Loucy (cell line): ENCODE results near the gene TEAD4.

Experiments used
- H2AFZ ChIP-seq: fragments of 200-600 bp; sonication (generic); 2 replicates; pipeline ENCODE4 v1.6.0; 2016; ENCODE audit warnings: antibody characterized with exemption, mild to moderate bottlenecking, low read length, moderate library complexity
- H3F3A ChIP-seq: fragments of 200-600 bp; 2 replicates; pipeline ENCODE4 v1.6.0; 2016; ENCODE audit warnings: antibody characterized with exemption, low read depth, mild to moderate bottlenecking
- H3K27me3 ChIP-seq: fragments of 200-600 bp; sonication (generic); 2 replicates; pipeline ENCODE4 v1.6.1; 2014; ENCODE audit warnings: low read length, mild to moderate bottlenecking; ENCODE audit not compliant: insufficient read depth, poor library complexity, severe bottlenecking
- H3K36me3 ChIP-seq: fragments of 200-600 bp; sonication (generic); 2 replicates; pipeline ENCODE4 v1.6.1; 2016; ENCODE audit warnings: low read length; ENCODE audit not compliant: insufficient read depth
- H3K4me1 ChIP-seq: fragments of 200-600 bp; sonication (generic); 2 replicates; pipeline ENCODE4 v1.5.1; 2014; ENCODE audit warnings: low read length, mild to moderate bottlenecking; ENCODE audit not compliant: insufficient read depth, poor library complexity, severe bottlenecking
- H3K4me2 ChIP-seq: fragments of 200-600 bp; sonication (generic); 2 replicates; pipeline ENCODE4 v1.6.0; 2014; ENCODE audit warnings: antibody characterized with exemption, low read length, low read depth, mild to moderate bottlenecking; ENCODE audit not compliant: poor library complexity, severe bottlenecking
- H3K4me3 ChIP-seq: fragments of 200-600 bp; sonication (generic); 2 replicates; pipeline ENCODE4 v1.5.1; 2014; ENCODE audit warnings: low read length, mild to moderate bottlenecking, mixed read lengths; ENCODE audit not compliant: poor library complexity, severe bottlenecking
- H3K79me2 ChIP-seq: fragments of 200-600 bp; sonication (generic); 2 replicates; pipeline ENCODE4 v1.6.1; 2014; ENCODE audit warnings: low read length; ENCODE audit not compliant: insufficient read depth
- H3K9ac ChIP-seq: fragments of 200-600 bp; sonication (generic); 2 replicates; pipeline ENCODE4 v1.6.0; 2014; ENCODE audit warnings: mild to moderate bottlenecking, low read depth, low read length, moderate library complexity; ENCODE audit not compliant: poor library complexity, severe bottlenecking
- H3K9me2 ChIP-seq: fragments of 200-600 bp; sonication (generic); replicated peaks from 2 replicates; pipeline ENCODE4 v1.6.1; 2016; ENCODE audit warnings: low read depth, low read length, mixed read lengths
- H3K9me3 ChIP-seq: fragments of 200-600 bp; sonication (generic); 2 replicates; pipeline ENCODE4 v1.6.1; 2014; ENCODE audit warnings: mild to moderate bottlenecking, antibody characterized with exemption, low read length, low read depth; ENCODE audit not compliant: insufficient read depth
- H4K20me1 ChIP-seq: fragments of 200-600 bp; sonication (generic); 2 replicates; pipeline ENCODE4 v1.6.0; 2014; ENCODE audit warnings: antibody characterized with exemption, low read length, mild to moderate bottlenecking; ENCODE audit not compliant: insufficient read depth, poor library complexity, severe bottlenecking
- CTCF ChIP-seq: fragments of 200-600 bp; sonication (generic); conservative IDR thresholded peaks from 2 replicates; pipeline ENCODE4 v1.5.1; 2014; ENCODE audit warnings: mild to moderate bottlenecking, antibody characterized with exemption, low read length
- EZH2phosphoT487 ChIP-seq: fragments of 200-600 bp; IDR thresholded peaks from 2 replicates; pipeline ENCODE4 v1.6.1; 2018; ENCODE audit warnings: antibody characterized with exemption, mild to moderate bottlenecking, moderate library complexity, borderline replicate concordance

TEAD4 gene

GRCh38 chr12:2925322-2925995 is 33.7 kb upstream of the TEAD4 start:
- Histone ChIP-seq H3K9ac (no peak overlapping the region), H3K79me2 (no peaks in the 10 kb centered on the region), H3K9me2 (no peaks in the 10 kb centered on the region), H3K9me3 (no peaks in the 10 kb centered on the region), H2AFZ (no peak overlapping the region), H3K4me2 (no peak overlapping the region), H3K4me3 (no peak overlapping the region), H3K4me1 (no peaks in the 10 kb centered on the region), H4K20me1 (no peaks in the 10 kb centered on the region), H3F3A (no peaks in the 10 kb centered on the region), H3K36me3 (peaks cover 7% of the 10 kb centered on the region; the same call in 1 of the 2 replicates), H3K27me3 (no peaks in the 10 kb centered on the region)
- no peak for TF ChIP-seq EZH2phosphoT487
- TF ChIP-seq CTCF: no peak

GRCh38 chr12:2930865-2931264 is 28.3 kb upstream of the TEAD4 start:
- Histone ChIP-seq H3K27me3 (no peaks in the 10 kb centered on the region), H3K9me2 (no peaks in the 10 kb centered on the region), H3K9me3 (no peaks in the 10 kb centered on the region), H3K4me1 (no peaks in the 10 kb centered on the region), H3K4me2 (no peak overlapping the region), H2AFZ (no peak overlapping the region), H3K36me3 (peaks cover 15% of the 10 kb centered on the region; the same call in 1 of the 2 replicates), H3F3A (no peaks in the 10 kb centered on the region), H3K9ac (no peak overlapping the region), H3K4me3 (no peak overlapping the region), H3K79me2 (no peaks in the 10 kb centered on the region), H4K20me1 (no peaks in the 10 kb centered on the region)
- no peak for TF ChIP-seq CTCF
- TF ChIP-seq EZH2phosphoT487: no peak

GRCh38 chr12:2933586-2933985 is 25.6 kb upstream of the TEAD4 start:
- Histone ChIP-seq H3K79me2 (no peaks in the 10 kb centered on the region), H3K4me2 (no peak overlapping the region), H3K9ac (no peak overlapping the region), H3K36me3 (peaks cover 15% of the 10 kb centered on the region; the same call in 1 of the 2 replicates), H2AFZ (no peak overlapping the region), H3K9me2 (no peaks in the 10 kb centered on the region), H3K4me1 (no peaks in the 10 kb centered on the region), H3K9me3 (no peaks in the 10 kb centered on the region), H4K20me1 (no peaks in the 10 kb centered on the region), H3K4me3 (no peak overlapping the region), H3F3A (no peaks in the 10 kb centered on the region), H3K27me3 (no peaks in the 10 kb centered on the region)
- no peak for TF ChIP-seq EZH2phosphoT487
- no peak for TF ChIP-seq CTCF
